GM21576 (cell line): ENCODE results near the gene CDH23.

Experiments
- ATAC-seq: cut with Tn5 transposase; IDR thresholded peaks from one replicate; pipeline ENCODE4 v1.9.1; 2021; ENCODE audit warnings: mild to moderate bottlenecking, moderate library complexity; ENCODE audit not compliant: unreplicated experiment

CDH23 gene

GRCh38 chr10:71713135-71714030, 316.7 kb downstream of the CDH23 start:
- ATAC-seq = no peak

GRCh38 chr10:71714031-71714410, 317.3 kb downstream of the CDH23 start:
- ATAC-seq = no peak

- no peak for ATAC-seq
These were observed 317.9 kb downstream of the CDH23 start for GRCh38 chr10:71714592-71714991.

- no peak for ATAC-seq
These were observed 318.3 kb downstream of the CDH23 start for GRCh38 chr10:71715026-71715425.

- no peak for ATAC-seq
These were observed 319.1 kb downstream of the CDH23 start for GRCh38 chr10:71715860-71716259.

GRCh38 chr10:71716426-71716825, 319.7 kb downstream of the CDH23 start:
- ATAC-seq = no peak

- ATAC-seq = no peak
These were observed 320.3 kb downstream of the CDH23 start for GRCh38 chr10:71717056-71717455.

- no peak for ATAC-seq
These were observed 320.8 kb downstream of the CDH23 start for GRCh38 chr10:71717551-71717951.

GRCh38 chr10:71718165-71718698, 321.5 kb downstream of the CDH23 start:
- ATAC-seq = no peak

- ATAC-seq = no peak
These were observed 322.3 kb downstream of the CDH23 start for GRCh38 chr10:71719042-71719441.

GRCh38 chr10:71719464-71720201, 322.9 kb downstream of the CDH23 start, which contains the start of gene C10orf105:
Gene C10orf105, minus strand, starts transcription at chr10:71719778. Its CDS starts 3,441 bp downstream, at chr10:71716337.
- no peak for ATAC-seq

- ATAC-seq = no peak
These were observed 323.6 kb downstream of the CDH23 start for GRCh38 chr10:71720288-71720687.

- ATAC-seq = no peak
These were observed 324.6 kb downstream of the CDH23 start for GRCh38 chr10:71721313-71721712.

- ATAC-seq = no peak
These were observed 326.1 kb downstream of the CDH23 start for GRCh38 chr10:71722849-71723248.

GRCh38 chr10:71723311-71723710, 326.6 kb downstream of the CDH23 start:
- no peak for ATAC-seq

- no peak for ATAC-seq
These were observed 327.8 kb downstream of the CDH23 start for GRCh38 chr10:71724539-71724938.

GRCh38 chr10:71725249-71725648, 328.5 kb downstream of the CDH23 start:
- ATAC-seq = no peak

GRCh38 chr10:71725998-71726579, 329.4 kb downstream of the CDH23 start:
- no peak for ATAC-seq

GRCh38 chr10:71726580-71727104, 329.9 kb downstream of the CDH23 start:
- ATAC-seq = no peak

- peak; percentile 43 for ATAC-seq
These were observed 330.5 kb downstream of the CDH23 start for GRCh38 chr10:71727105-71727737.
